Stimulated activated CD4-positive, alpha-beta T cell treated with anti-CD3 and anti-CD28 coated beads, TNF-alpha, amount 100 ng/mL, for 48 hours (primary cell): Measurements from ENCODE around the gene PARVB.

ENCODE experiments used
- DNase-seq, 3 donors: peaks; one replicate each; pipeline ENCODE4 v3.0.0-alpha.2; 2020; ENCODE audit warnings: low read depth in 3 of 3

PARVB gene

DNA sequence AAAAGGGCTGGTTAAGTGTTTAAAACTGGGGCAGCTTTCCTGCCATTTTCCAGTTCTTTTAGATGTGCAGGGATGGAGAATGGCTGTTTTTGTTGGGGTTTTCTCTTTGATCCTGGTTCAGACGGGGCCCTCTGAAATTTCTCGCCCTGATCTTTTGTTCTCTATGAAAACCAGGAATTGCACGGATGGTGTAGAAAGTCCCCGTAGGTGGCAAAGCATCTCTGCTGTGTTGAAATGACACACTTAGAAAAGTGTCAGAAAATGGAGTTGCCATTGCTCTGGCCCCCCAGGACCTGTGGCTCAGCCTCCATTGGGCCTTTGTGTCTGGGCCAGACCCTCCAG is 63.0 kb downstream of the PARVB start:
- no peak for DNase-seq

DNA sequence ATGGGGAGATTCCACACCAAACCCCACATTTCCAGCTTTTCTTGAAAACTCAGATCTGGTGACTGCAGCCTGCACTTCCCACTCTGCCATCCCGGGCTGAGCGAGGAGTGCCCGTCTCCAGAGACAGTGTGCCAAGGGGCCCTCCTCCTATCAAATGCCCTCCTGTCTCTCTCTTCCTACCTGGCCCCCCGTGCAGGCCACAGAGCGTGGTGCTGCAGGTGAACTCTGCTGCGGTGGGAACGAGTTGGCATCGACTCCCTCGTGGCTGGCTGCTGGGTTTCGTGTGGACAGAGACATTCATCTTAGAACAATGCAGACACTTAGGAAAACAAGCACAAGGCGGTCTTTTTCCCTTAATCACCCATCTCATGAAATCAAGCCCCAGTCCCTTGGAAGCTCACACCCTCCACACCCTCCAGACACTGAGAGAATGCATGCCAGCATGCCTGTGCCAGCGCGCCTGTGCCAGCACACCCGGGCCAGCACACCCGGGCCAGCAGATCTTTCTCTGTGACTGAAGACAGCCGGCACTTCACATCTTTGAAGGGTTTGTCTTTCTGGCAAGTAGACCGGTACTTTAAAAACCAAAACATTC is 65.0 kb downstream of the PARVB start:
- no peak for DNase-seq

DNA sequence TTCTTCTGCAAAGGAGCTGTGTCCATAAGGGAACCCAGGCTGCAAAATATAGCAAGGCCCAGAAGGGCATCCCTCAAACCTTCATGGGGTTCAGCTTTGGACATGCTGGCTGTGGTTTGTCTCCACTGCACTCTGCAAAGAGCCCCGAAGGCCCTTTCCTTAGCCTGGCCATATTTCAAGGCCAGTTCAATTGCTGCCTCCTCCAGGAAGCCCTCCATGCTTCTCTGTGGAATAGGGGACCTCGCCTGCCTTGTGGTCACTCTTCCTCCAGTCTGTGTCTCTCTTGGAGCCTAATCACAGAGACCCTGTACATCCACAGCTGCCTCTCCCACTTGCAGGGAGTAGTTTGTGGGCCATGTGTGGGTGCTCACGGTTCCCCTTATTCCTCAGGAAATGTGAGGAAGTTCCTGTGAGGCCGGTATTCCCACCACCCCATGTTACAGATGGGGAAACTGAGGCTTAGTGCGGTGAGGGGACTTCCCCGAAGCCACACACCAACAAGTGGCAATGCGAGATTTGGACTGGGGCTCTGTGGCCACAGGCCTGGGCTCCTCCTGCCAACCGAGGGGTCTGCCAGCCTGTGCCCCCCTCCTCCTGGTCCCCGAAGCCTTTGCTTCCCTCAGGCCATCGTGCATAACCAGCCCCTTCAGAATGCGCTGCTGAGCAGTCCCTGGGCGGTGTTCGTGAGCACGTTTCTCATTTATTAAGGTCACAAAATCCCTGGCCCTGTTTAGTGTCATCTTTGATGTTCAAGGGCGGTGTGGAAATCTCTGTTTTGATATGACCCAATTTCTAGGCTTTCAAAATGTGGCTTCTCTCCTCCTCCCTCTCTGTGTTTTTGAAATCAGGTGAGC is 65.8 kb downstream of the PARVB start:
- DNase-seq = no peak

- DNase-seq = no peak
These were observed 66.4 kb downstream of the PARVB start for GRCh38 chr22:44090571-44090905.

DNA sequence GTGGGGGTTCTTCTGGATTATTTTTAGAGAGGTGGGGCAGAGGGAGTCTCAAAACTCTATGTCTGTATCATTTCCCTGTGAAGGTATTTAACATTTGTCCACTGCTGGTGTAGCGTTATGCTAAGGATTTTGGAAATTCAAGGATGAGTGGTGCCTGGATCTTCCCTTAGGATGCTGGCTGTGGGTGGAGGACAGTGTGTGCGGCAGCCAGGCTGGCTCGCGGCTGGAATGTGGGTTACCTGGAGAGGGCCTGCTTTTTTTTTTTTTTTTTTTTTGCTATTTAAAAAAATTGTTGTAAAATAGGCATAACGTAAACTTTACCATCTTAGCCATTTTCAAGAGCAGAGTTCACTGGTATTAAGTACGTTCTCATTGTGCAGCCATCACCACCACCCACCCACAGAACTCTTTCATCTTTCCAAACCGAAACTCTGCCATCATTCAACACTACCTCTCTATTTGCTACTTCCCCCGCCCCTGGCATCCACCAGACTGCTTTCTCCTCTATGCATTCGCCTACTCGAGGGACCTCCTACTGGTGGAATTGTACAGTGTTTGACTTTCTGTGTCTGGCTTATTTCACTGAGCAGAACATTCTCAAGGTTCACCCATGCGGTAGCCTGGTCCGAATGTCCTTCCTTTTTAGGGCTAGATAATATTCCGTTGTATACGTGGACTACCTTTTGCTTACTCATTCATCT is 67.1 kb downstream of the PARVB start:
- DNase-seq = peak in 2 of 3 donors; percentile 17 to 44

DNA sequence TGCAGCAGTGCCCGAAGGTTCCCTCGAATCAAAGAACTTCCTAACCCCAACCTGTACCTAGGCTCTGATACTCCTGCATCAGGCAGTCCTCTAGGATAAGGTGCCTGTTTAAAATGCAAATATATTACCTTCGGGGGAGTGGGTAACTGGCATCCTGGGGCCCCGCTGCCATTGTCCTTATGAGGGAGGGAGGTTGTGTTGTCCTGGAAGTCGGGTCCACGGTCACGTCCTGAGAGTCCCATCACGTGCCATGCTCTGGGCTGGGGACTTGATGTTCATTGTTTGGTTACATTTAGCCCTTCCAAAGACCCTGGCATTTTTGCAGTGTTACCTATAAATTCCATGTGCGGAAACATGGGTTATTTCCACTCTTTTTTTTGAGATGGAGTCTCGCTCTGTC is 67.6 kb downstream of the PARVB start:
- DNase-seq = no peak

- DNase-seq = no peak
These were observed 68.6 kb downstream of the PARVB start for GRCh38 chr22:44092636-44093220.

DNA sequence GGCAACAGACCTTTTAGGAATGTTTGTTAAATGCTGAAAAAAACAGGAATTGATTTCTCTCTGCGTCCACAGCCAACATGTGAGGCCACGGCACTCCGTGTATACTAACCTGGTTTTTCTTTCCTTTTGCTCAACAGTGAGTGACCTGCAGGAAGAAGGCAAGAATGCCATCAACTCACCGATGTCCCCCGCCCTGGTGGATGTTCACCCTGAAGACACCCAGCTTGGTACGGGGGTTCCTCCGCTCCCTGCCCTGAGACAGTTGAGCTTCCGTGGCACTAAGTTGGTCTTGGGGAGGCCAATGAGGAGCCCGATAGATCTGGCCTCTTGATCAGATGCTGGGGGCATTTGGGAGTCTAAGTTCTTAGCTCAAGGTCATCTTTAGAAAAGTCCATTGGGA is 69.7 kb downstream of the PARVB start:
- DNase-seq = no peak

DNA sequence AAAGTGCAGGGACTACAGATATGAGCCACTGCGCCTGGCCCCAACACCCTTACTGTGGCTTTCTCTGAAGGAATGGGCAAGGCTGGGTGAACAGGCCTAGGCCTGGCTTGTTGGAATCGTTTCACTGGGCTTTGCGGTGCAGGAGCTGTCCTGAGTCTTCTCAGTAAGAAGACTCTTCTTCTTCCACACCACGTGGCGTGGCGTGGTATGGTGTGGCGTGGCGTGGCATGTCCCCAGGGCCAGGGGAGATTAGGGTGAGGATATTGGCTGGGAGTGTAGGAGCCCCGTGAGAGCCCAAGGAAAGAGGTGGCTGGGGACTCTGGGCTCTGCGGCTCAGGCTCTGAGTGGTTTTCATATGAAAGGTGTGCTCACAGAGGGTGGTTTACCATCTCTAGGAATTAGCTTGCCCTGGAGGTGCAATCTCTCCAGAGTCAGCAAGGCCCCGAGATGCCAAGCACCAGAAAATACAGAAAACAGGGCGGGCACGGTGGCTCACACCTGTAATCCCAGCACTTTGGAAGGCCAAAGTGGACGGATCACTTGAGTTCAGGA is 70.7 kb downstream of the PARVB start:
- DNase-seq = no peak

GRCh38 chr22:44096736-44097135 is 72.6 kb downstream of the PARVB start:
- no peak for DNase-seq

GRCh38 chr22:44097263-44098020 is 73.3 kb downstream of the PARVB start:
- DNase-seq = no peak

GRCh38 chr22:44098021-44098739 is 74.1 kb downstream of the PARVB start:
- no peak for DNase-seq

GRCh38 chr22:44098966-44099530 is 74.9 kb downstream of the PARVB start:
- no peak for DNase-seq

DNA sequence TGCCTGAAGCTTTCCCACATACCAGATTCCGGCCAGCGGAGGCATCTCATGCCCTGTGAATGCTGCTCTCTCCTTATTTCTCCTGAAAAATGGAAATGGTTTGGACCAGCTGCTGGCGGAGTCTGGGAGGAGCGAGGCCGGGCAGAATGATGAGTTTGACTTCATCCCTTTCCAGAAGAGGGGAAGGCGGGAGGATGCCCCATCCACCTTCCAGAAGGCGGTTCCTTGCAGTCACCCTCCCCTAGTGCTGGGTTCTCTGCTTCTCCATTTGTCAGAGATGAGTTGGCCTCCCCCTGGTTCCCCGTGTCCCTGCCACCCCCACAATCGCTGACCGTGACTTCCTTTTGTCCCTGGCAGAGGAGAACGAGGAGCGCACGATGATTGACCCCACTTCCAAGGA is 75.6 kb downstream of the PARVB start:
- DNase-seq = no peak

DNA sequence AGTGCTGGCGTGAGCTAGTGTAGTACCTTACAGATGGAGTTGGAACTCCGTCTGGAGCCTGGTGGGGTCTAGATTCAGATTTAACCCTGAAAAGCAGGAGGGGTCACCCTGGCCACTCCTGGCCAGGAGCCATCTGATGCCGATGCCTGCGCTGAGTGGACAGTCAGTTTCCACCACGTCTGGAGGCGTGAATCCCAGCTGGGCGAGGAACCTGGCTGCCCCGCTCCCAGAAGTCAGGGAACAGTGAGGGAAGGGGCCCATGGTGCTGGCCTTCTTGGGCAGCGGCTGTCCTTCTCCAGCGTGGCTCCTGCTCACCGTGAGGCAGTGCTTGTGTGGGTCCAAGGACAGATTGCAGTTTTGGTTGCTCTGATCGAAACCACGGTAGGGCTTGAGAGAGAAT is 76.3 kb downstream of the PARVB start:
- DNase-seq = no peak

- DNase-seq = no peak
These were observed 78.0 kb downstream of the PARVB start for GRCh38 chr22:44102121-44102520.

DNA sequence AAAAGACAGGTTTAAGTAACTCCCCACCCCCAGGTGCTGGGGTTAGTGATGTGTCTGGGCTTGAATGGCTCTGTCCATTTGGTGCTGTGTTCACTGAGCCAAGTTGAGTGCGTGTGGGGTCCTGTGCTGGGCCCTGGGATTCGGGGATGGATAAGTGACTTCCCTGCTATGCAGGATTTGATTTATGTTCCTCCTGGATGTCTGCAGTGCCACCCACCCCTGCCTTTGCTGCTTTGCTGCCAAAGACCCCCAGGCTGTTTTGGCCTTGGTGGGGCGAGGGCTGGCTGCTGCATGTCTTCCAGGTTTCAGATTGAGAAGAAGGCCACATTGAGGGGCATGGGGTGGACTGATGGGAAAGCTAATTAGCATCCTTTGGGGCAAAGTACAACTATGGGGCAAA is 78.8 kb downstream of the PARVB start:
- no peak for DNase-seq

DNA sequence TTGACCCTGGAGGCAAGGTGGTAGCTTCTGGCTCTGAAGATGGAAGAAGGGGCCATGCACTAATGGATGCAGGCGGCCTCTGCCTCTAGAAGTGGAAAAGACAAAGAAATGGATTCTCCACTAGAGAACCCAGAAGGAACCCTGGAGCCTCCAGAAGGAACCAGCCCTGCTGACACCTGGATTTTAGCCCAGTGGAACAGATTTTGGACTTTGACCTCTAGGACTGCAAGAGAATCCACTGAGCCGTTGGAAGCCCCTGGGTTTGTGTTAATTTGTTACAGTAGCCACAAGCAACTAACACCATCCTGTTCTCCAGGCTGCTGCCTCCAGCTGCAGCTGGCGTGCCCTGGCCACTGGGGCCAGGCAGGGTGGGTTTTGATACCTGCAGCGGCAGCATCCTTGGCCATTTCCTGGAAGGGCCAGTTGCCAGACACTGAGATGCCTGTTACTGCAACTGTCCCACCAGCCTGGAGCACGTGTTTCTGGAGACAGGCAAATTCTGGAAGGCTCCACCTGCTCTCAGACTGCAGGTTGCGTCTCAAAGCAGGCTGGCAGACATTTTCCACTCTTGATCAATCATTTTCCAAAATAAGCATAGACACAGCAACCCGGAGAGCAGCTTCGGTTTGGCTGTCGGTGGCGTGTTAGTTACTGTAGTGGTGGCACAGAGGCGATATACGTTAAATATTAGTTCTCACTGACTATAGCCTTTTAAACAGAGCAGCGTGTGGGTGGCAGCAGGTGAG is 79.8 kb downstream of the PARVB start:
- no peak for DNase-seq

DNA sequence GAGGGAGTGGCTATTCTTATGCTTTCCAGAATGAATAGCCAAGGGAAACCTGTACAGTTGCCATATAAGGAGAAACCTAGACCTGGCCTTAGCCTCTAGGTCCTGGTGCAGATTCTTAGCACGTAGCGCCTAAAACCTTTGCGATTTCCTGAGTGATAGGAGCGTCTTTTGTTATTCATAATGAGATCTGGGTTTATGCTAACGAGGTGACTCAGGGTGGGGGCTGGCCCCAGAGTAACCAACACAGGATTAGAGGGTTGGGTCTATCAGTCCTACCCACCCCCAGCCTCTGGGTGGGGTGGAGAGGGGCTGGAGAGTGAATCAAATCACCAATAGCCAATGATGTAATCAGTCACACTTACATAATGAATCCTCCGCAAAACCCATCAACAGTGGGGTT is 83.2 kb downstream of the PARVB start:
- no peak for DNase-seq

DNA sequence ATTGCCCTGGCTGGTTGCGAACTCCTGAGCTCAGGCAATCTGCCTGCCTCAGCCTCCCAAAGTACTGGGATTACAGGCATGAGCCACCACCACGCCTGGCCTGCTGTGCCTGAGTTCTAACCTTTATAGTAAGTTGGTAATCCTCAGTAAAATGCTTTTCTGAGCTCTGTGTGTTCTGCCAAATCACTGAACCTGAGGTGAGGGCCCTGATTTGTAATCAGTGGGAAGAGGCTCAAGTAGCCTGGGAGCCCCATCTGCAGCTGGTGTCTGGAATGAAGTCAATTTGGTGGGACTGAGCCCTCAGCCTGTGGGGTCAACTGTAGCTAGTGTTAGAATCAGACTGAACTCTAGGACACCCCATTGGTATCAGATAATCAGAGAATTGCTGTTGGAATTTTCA is 84.0 kb downstream of the PARVB start:
- no peak for DNase-seq
